CD4-positive, alpha-beta T cell (primary cell): ENCODE data around the gene NDRG4. TPM values are rescaled to one million over a fixed set of nuclear protein-coding genes. Genes with fewer than 3 reads are reported as not detected.

Experiments used
- ATAC-seq: fragments of 200-7000 bp; cut with Tn5 transposase; one replicate; pipeline ENCODE4 v1.10.0; 2022; ENCODE audit warnings: mild to moderate bottlenecking; ENCODE audit not compliant: poor library complexity
- CTCF ChIA-PET: fragments of 350-600 bp; sonication (Branson Sonifier 250); formaldehyde crosslinking; loops from one replicate; lab custom pipeline; 2021; ENCODE audit warnings: antibody characterized with exemption, inconsistent platforms; lab: Charles Lee
- POLR2A ChIA-PET: fragments of 350-600 bp; sonication (Branson Sonifier 250); formaldehyde crosslinking; loops from one replicate; lab custom pipeline; 2021; ENCODE audit warnings: antibody characterized with exemption, inconsistent platforms; lab: Charles Lee
- DNase-seq, 14 experiments: peaks; one replicate each; pipeline ENCODE4 v3.0.0-alpha.2; 2013 to 2020; ENCODE audit warnings: mixed read lengths in 2 of 14
- H3K27ac ChIP-seq, 2 donors: one replicate each; pipeline versions ENCODE4 v1.5.1 to v1.7.0; 2013; ENCODE audit warnings: low read length in 2 of 2, low read depth in 1 of 2, mild to moderate bottlenecking in 1 of 2
- H3K27me3 ChIP-seq, 2 experiments: 1 replicate in 1 of 2; 2 replicates in 1 of 2; pipeline versions ENCODE4 v1.6.1 to v1.7.0; 2013; ENCODE audit warnings: low read length in 2 of 2, control low read depth in 1 of 2, mild to moderate bottlenecking in 1 of 2, moderate library complexity in 1 of 2; ENCODE audit not compliant: insufficient read depth in 2 of 2, control insufficient read depth in 1 of 2
- H3K36me3 ChIP-seq: one replicate; pipeline ENCODE4 v1.6.1; 2013; ENCODE audit warnings: low read length, control low read depth; ENCODE audit not compliant: insufficient read depth
- H3K4me1 ChIP-seq: one replicate; pipeline ENCODE4 v1.6.1; 2013; ENCODE audit warnings: low read length, control low read depth; ENCODE audit not compliant: insufficient read depth
- H3K4me3 ChIP-seq: one replicate; pipeline ENCODE4 v1.5.1; 2013; ENCODE audit warnings: mild to moderate bottlenecking, low read length, moderate library complexity
- H3K9me3 ChIP-seq, 2 experiments: 1 replicate in 1 of 2; 2 replicates in 1 of 2; pipeline versions ENCODE4 v1.6.1 to v1.7.0; 2013; ENCODE audit warnings: low read length in 2 of 2, mild to moderate bottlenecking in 2 of 2, control low read depth in 1 of 2, moderate library complexity in 1 of 2; ENCODE audit not compliant: control insufficient read depth in 1 of 2, insufficient read depth in 1 of 2
- H3K27ac Mint-ChIP-seq: one replicate; pipeline ENCODE4 v1.8.0; 2020; ENCODE audit warnings: mixed read lengths
- H3K27me3 Mint-ChIP-seq: one replicate; pipeline ENCODE4 v1.8.0; 2021; ENCODE audit warnings: mixed read lengths
- H3K36me3 Mint-ChIP-seq: one replicate; pipeline ENCODE4 v1.8.0; 2021; ENCODE audit warnings: low read depth, mixed read lengths
- H3K4me1 Mint-ChIP-seq: one replicate; pipeline ENCODE4 v1.8.0; 2021; ENCODE audit warnings: low read depth, mixed read lengths
- H3K4me3 Mint-ChIP-seq: one replicate; pipeline ENCODE4 v1.8.0; 2020; ENCODE audit warnings: mild to moderate bottlenecking, mixed read lengths
- H3K9me3 Mint-ChIP-seq: one replicate; pipeline ENCODE4 v1.8.0; 2020; ENCODE audit warnings: mixed read lengths
- CTCF ChIP-seq: fragments of 200-600 bp; IDR thresholded peaks from one replicate; pipeline ENCODE4 v1.8.0; 2022; ENCODE audit warnings: antibody characterized with exemption, mild to moderate bottlenecking
- intact Hi-C, 2 experiments: fragments of 100-400 bp; cut with DNase I in 1 of 2; cut with micrococcal nuclease in 1 of 2; formaldehyde crosslinking; loops; one replicate each; pipeline versions ENCODE4 v1.15.1 to v1.9.0; 2023 to 2025; cut with DNase I, micrococcal nuclease
- total RNA-seq, 174 experiments: library from RNA in 2 of 174; stranded (reverse) in 2 of 174; gene quantifications; one replicate each; pipeline ENCODE4 v1.2.3 and lab custom pipeline; 2021 to 2026

NDRG4 gene
- total RNA-seq, 2 experiments from 2014 or later = 2.8 to 3.2 TPM

- Histone ChIP-seq H3K27ac (no peak overlapping the region), H3K4me3 (no peak overlapping the region), H3K36me3 (peaks cover 63% of the 10 kb centered on the region), H3K4me1 (peaks cover 15% of the 10 kb centered on the region), H3K27me3 (no peaks in the 10 kb centered on the region), H3K9me3 (no peaks in the 10 kb centered on the region)
- no peak for ATAC-seq
- Mint-ChIP-seq H3K9me3 (no peaks in the 10 kb centered on the region), H3K27ac (peak overlapping the region; percentile 40), H3K4me1 (peaks cover 32% of the 10 kb centered on the region), H3K27me3 (no peaks in the 10 kb centered on the region), H3K36me3 (peaks cover 72% of the 10 kb centered on the region), H3K4me3 (no peak overlapping the region)
- ChIA-PET POLR2A (no interaction called here), CTCF (interaction anchor here (1.6 kb wide), 1 partner anchor 9 kb away, joined by 5 read pairs; no protein-coding TSS in a partner anchor)
- no peak for DNase-seq
- no peak for TF ChIP-seq CTCF
- intact Hi-C loops = loop anchor here in 1 of 2 experiments (2.0 to 5.0 kb wide), 2 partner anchors 108 to 322 kb away; partner anchors contain the start of gene CSNK2A2
Measured at GRCh38 chr16:58518980-58519368, 19.0 kb downstream of the NDRG4 start.

- peaks cover 15% of the 10 kb centered on the region for H3K4me1 ChIP-seq
- no peaks in the 10 kb centered on the region for H3K27me3 Mint-ChIP-seq
- no peaks in the 10 kb centered on the region for H3K9me3 Mint-ChIP-seq
- no peak for TF ChIP-seq CTCF
- H3K9me3 ChIP-seq = no peaks in the 10 kb centered on the region
- no peaks in the 10 kb centered on the region for H3K27me3 ChIP-seq
- DNase-seq (no peak), ATAC-seq (no peak)
- intact Hi-C loops = loop anchor here in 1 of 2 experiments (2.0 to 5.0 kb wide), 2 partner anchors 107 to 322 kb away; partner anchors contain the start of gene CSNK2A2
- H3K36me3 ChIP-seq = peaks cover 69% of the 10 kb centered on the region
- POLR2A ChIA-PET = no interaction called here
- H3K36me3 Mint-ChIP-seq = peaks cover 79% of the 10 kb centered on the region
- H3K27ac ChIP-seq = no peak overlapping the region
- H3K4me3 ChIP-seq = no peak overlapping the region
- peaks cover 30% of the 10 kb centered on the region for H3K4me1 Mint-ChIP-seq
- no peak overlapping the region for H3K4me3 Mint-ChIP-seq
- CTCF ChIA-PET = interaction anchor here (0.7 kb wide), 1 partner anchor 321 kb away, joined by 3 read pairs; no protein-coding TSS in a partner anchor
- no peak overlapping the region for H3K27ac Mint-ChIP-seq
Measured at GRCh38 chr16:58519707-58520106, 19.8 kb downstream of the NDRG4 start.

- Histone ChIP-seq H3K36me3 (peaks cover 96% of the 10 kb centered on the region), H3K4me1 (no peaks in the 10 kb centered on the region), H3K4me3 (no peak overlapping the region), H3K9me3 (no peaks in the 10 kb centered on the region), H3K27me3 (no peaks in the 10 kb centered on the region), H3K27ac (no peak overlapping the region)
- DNase-seq (no peak), ATAC-seq (no peak)
- no peaks in the 10 kb centered on the region for H3K27me3 Mint-ChIP-seq
- no peak for TF ChIP-seq CTCF
- no peaks in the 10 kb centered on the region for H3K4me1 Mint-ChIP-seq
- peaks cover 96% of the 10 kb centered on the region for H3K36me3 Mint-ChIP-seq
- no peaks in the 10 kb centered on the region for H3K9me3 Mint-ChIP-seq
- no peak overlapping the region for H3K27ac Mint-ChIP-seq
- no peak overlapping the region for H3K4me3 Mint-ChIP-seq
- CTCF ChIA-PET = no interaction called here
- intact Hi-C loops = loop anchor here in 1 of 2 experiments (5.0 kb wide), 1 partner anchor 92 kb away; no protein-coding TSS in a partner anchor
- POLR2A ChIA-PET = no interaction called here
Measured at GRCh38 chr16:58530179-58530578, 30.2 kb downstream of the NDRG4 start.
